RWPE2 (cell line): ENCODE measurements around the gene CCDC40.

ENCODE experiments used
- ATAC-seq: fragments of 200-7000 bp; cut with Tn5 transposase; 3 replicates; pipeline ENCODE4 v1.9.1; 2021; ENCODE audit warnings: low read depth
- DNase-seq: peaks from one replicate; pipeline ENCODE4 v3.0.0-alpha.2; 2020; ENCODE audit warnings: low spot score
- H3K27ac ChIP-seq: fragments of 450-650 bp; 2 replicates; pipeline ENCODE4 v1.5.1; 2017; ENCODE audit warnings: mild to moderate bottlenecking; ENCODE audit not compliant: poor library complexity, severe bottlenecking
- H3K27me3 ChIP-seq: fragments of 250-450 bp; sonication (Bioruptor Pico); 2 replicates; pipeline ENCODE4 v1.5.1; 2021; ENCODE audit warnings: mild to moderate bottlenecking, moderate library complexity; ENCODE audit not compliant: insufficient read depth, poor library complexity, severe bottlenecking
- H3K36me3 ChIP-seq: fragments of 250-450 bp; sonication (Bioruptor Pico); 2 replicates; pipeline ENCODE4 v1.5.1; 2020; ENCODE audit warnings: low read depth, mild to moderate bottlenecking, moderate library complexity
- H3K4me1 ChIP-seq: fragments of 250-450 bp; sonication (Bioruptor Pico); 2 replicates; pipeline ENCODE4 v1.5.1; 2021; ENCODE audit warnings: mild to moderate bottlenecking, moderate library complexity; ENCODE audit not compliant: insufficient read depth, poor library complexity, severe bottlenecking
- H3K4me3 ChIP-seq: fragments of 250-450 bp; sonication (Bioruptor Pico); 2 replicates; pipeline ENCODE4 v1.5.1; 2021; ENCODE audit warnings: mild to moderate bottlenecking, moderate library complexity; ENCODE audit not compliant: severe bottlenecking
- H3K9me3 ChIP-seq: fragments of 250-450 bp; sonication (Bioruptor Pico); 2 replicates; pipeline ENCODE4 v1.5.1; 2021; ENCODE audit warnings: mild to moderate bottlenecking, moderate library complexity; ENCODE audit not compliant: severe bottlenecking
- CTCF ChIP-seq: fragments of 450-650 bp; IDR thresholded peaks from one replicate; pipeline ENCODE4 v1.5.1; 2017; ENCODE audit warnings: mild to moderate bottlenecking, moderate library complexity; ENCODE audit not compliant: poor library complexity, severe bottlenecking

The CCDC40 gene

DNA sequence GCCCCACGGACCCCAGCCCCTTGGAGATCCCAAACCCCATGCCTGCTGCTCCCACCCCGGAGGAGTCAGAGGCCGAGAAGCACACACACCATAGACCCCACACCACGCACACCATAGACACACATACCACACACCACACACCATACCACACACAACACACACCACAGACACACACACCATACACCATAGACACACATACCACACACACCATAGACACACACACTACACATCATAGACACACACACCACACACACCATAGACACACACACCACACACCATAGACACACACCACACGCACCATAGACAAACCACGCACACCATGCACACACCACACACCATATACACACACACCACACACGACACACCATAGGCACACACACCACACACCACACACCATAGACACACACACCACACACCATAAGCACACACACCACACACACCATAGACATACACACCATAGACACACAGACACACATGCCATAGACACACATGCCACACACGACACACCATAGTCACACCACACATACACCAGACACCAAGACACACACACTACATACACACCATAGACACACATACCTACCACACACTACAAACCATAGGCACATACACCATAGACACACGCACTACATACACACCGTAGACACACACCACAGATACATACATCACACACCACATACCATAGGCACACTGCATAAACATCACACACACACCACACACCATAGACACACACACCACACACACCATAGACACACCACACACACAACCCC is 12.1 kb upstream of the CCDC40 start:
- H3K27ac ChIP-seq, result no peak overlapping the region
- H3K4me1 ChIP-seq, result no peaks in the 10 kb centered on the region
- no peaks in the 10 kb centered on the region for H3K27me3 ChIP-seq
- no peak for ATAC-seq
- no peak for DNase-seq
- no peak overlapping the region for H3K4me3 ChIP-seq
- H3K36me3 ChIP-seq, result 0 out of 2 replicates have a peak, but pooled peaks cover 2% of the 10 kb centered on the region
- no peak for TF ChIP-seq CTCF
- no peaks in the 10 kb centered on the region for H3K9me3 ChIP-seq

DNA sequence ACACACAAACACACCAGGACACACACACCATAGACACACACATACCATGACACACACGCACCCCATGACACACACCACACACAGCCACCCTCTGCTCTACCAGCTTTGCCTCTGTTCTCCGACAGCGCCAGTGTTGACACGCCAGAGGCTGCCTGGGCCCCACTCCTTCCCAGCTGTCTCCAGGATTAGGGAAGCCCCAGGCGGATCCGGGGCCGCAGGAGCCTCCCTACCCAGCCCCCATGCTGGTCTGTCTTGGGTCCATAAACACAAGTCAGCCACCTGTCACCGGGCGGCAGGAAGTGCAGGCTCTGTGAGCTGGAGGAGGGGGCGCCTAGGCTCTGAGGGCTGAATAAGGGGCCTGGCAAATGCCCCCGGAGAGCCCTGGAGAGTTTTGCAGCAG is 11.3 kb upstream of the CCDC40 start:
- DNase-seq, result no peak
- no peak; the same call in 2 of the 3 replicates for ATAC-seq
- H3K36me3 ChIP-seq, result 0 out of 2 replicates have a peak, but pooled peaks cover 2% of the 10 kb centered on the region
- H3K4me3 ChIP-seq, result no peak overlapping the region
- H3K27me3 ChIP-seq, result no peaks in the 10 kb centered on the region
- no peak for TF ChIP-seq CTCF
- no peaks in the 10 kb centered on the region for H3K9me3 ChIP-seq
- H3K27ac ChIP-seq, result no peak overlapping the region
- H3K4me1 ChIP-seq, result no peaks in the 10 kb centered on the region

DNA sequence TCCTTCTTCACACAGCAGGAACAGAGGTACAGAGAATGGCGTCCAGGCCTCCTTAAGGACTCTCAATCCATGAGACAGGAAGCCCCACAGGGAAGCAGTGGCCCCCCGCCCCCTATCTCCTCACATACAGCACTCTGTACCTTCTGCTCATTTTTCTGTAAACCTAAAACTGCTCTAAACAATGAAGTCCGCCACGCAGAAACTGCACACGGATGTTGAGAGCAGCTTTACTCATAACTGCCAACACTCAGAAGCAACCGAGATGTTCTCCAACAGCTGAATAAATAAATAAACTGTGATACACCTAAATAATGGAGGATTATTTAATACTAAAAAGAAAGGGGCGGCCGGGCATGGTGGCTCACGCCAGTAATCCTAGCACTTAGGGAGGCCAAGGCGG is 10.6 kb upstream of the CCDC40 start:
- Histone ChIP-seq H3K27ac (no peak overlapping the region), H3K36me3 (0 out of 2 replicates have a peak, but pooled peaks cover 2% of the 10 kb centered on the region), H3K27me3 (no peaks in the 10 kb centered on the region), H3K9me3 (no peaks in the 10 kb centered on the region), H3K4me1 (no peaks in the 10 kb centered on the region), H3K4me3 (no peak overlapping the region)
- DNase-seq (no peak), ATAC-seq (no peak)
- TF ChIP-seq CTCF, result no peak

DNA sequence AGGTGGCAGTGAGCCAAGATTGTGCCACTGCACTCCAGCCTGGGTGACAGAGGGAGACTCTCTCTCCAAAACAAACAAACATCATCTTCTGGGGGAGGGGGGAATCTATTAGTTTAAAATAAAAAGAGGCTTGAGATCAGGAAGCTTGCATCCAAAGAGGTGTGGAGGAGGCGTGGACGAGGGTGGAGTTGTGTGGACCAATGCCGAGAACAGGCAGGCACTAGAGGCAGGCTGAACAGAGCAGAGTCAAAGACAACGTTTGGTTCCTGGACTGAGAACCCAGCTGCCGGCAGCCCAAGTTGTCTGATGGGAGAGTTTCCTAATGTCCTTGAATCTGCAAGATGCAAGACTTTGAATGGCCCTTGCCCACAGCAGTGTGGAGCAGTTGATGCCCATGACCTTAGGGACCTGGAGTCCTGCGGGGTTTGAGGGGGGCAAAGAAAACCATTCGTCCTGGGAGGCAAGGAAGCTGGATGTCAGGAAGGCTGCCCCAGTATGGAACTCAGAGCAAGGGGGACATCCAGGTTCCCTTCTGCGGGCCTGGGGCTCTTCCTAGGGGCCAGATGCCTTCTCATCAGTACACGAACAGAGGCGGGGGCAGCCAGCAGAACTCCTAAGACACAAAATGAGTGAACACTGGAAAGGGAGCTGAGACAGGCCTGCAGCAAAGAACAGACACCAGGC is 9.9 kb upstream of the CCDC40 start:
- H3K9me3 ChIP-seq, result no peaks in the 10 kb centered on the region
- TF ChIP-seq CTCF, result no peak
- no peak overlapping the region for H3K4me3 ChIP-seq
- no peaks in the 10 kb centered on the region for H3K27me3 ChIP-seq
- no peak for DNase-seq
- H3K4me1 ChIP-seq, result no peaks in the 10 kb centered on the region
- H3K36me3 ChIP-seq, result 0 out of 2 replicates have a peak, but pooled peaks cover 2% of the 10 kb centered on the region
- no peak for ATAC-seq
- H3K27ac ChIP-seq, result no peak overlapping the region

DNA sequence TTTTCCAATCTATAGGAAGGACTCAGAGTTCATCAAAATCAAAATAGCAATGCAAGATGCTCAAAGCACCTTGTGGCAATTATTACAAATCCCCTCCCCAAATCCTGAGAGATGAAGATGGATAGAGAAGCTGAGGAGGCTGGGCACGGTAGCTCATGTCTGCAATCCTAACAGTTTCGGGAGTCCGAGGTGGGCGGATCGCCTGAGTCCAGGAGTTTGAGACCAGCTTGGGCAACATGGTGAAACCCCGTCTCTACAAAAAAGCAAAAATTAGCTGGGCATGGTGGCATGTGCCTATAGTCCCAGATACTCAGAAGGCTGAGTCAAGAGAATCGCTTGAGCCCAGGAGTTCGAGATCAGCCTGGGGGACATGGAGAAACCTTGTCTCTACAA is 9.4 kb upstream of the CCDC40 start:
- H3K9me3 ChIP-seq, result no peaks in the 10 kb centered on the region
- no peak overlapping the region for H3K4me3 ChIP-seq
- no peaks in the 10 kb centered on the region for H3K4me1 ChIP-seq
- 0 out of 2 replicates have a peak, but pooled peaks cover 2% of the 10 kb centered on the region for H3K36me3 ChIP-seq
- DNase-seq (no peak), ATAC-seq (no peak)
- H3K27ac ChIP-seq, result no peak overlapping the region
- no peak for TF ChIP-seq CTCF
- H3K27me3 ChIP-seq, result no peaks in the 10 kb centered on the region
